IPS-11a (cell line): ENCODE measurements around the gene CPS1.

Experiments
- H3K4me3 ChIP-seq: one replicate; pipeline ENCODE4 v1.5.1; 2013; ENCODE audit warnings: low read depth, low read length, control low read depth

The CPS1 gene

GRCh38 chr2:210556329-210556980 is at the start of gene CPS1:
TSS of gene CPS1 (plus strand) at chr2:210556599. CDS start at chr2:210556734, 135 bp downstream.
- H3K4me3 ChIP-seq: no peak within 1 kb of the TSS

- H3K4me3 ChIP-seq: no peak overlapping the region
These were observed 40.5 kb upstream of the CPS1 start for GRCh38 chr2:210515911-210516310.

- H3K4me3 ChIP-seq: no peak overlapping the region
These were observed 39.1 kb upstream of the CPS1 start for GRCh38 chr2:210517264-210517663.

- H3K4me3 ChIP-seq: no peak overlapping the region
These were observed 36.8 kb upstream of the CPS1 start for GRCh38 chr2:210519594-210519993.

GRCh38 chr2:210522399-210522798 is 34.0 kb upstream of the CPS1 start:
- no peak overlapping the region for H3K4me3 ChIP-seq

- no peak overlapping the region for H3K4me3 ChIP-seq
These were observed 32.6 kb upstream of the CPS1 start for GRCh38 chr2:210523650-210524289.

GRCh38 chr2:210524533-210524932 is 31.9 kb upstream of the CPS1 start:
- no peak overlapping the region for H3K4me3 ChIP-seq

GRCh38 chr2:210527286-210527685 is 29.1 kb upstream of the CPS1 start:
- no peak overlapping the region for H3K4me3 ChIP-seq

GRCh38 chr2:210528716-210529115 is 27.7 kb upstream of the CPS1 start:
- no peak overlapping the region for H3K4me3 ChIP-seq

- H3K4me3 ChIP-seq: no peak overlapping the region
These were observed 25.3 kb upstream of the CPS1 start for GRCh38 chr2:210531050-210531449.

GRCh38 chr2:210531482-210531881 is 24.9 kb upstream of the CPS1 start:
- no peak overlapping the region for H3K4me3 ChIP-seq

GRCh38 chr2:210533389-210533788 is 23.0 kb upstream of the CPS1 start:
- H3K4me3 ChIP-seq: no peak overlapping the region

GRCh38 chr2:210534879-210535278 is 21.5 kb upstream of the CPS1 start:
- no peak overlapping the region for H3K4me3 ChIP-seq

GRCh38 chr2:210536973-210537650 is 19.3 kb upstream of the CPS1 start:
- no peak overlapping the region for H3K4me3 ChIP-seq

- H3K4me3 ChIP-seq: no peak overlapping the region
These were observed 17.4 kb upstream of the CPS1 start for GRCh38 chr2:210539035-210539434.

GRCh38 chr2:210539578-210540416 is 16.6 kb upstream of the CPS1 start:
- no peak overlapping the region for H3K4me3 ChIP-seq

- no peak overlapping the region for H3K4me3 ChIP-seq
These were observed 15.9 kb upstream of the CPS1 start for GRCh38 chr2:210540471-210540870.

GRCh38 chr2:210540900-210541289 is 15.5 kb upstream of the CPS1 start:
- no peak overlapping the region for H3K4me3 ChIP-seq

GRCh38 chr2:210541290-210541902 is 15.0 kb upstream of the CPS1 start:
- H3K4me3 ChIP-seq: no peak overlapping the region

GRCh38 chr2:210544007-210544590 is 12.3 kb upstream of the CPS1 start:
- H3K4me3 ChIP-seq: no peak overlapping the region

- no peak overlapping the region for H3K4me3 ChIP-seq
These were observed 11.6 kb upstream of the CPS1 start for GRCh38 chr2:210544831-210545230.
